ENCODE data around the gene URGCP.

DNA sequence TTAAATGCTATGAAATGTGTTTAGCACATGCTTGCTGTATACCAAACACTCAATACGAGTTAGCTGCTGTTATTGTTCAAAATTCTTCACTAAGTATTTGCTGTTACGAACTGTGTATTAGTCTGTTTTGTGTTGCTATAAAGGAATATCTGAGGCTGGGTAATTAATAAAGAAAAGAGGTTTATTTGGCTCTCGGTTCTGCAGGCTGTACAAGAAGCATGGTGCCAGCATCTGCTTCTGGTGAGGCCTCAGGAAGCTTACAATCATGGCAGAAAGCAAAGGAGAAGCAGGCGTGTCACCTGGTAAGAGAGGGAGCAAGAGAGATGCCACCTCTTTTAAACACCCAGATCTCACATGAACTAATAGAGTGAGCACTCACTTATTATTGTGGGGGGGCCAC lies 21.4 kb upstream of the URGCP start:
- TF ChIP-seq CTCF (conservative IDR thresholded peaks at IDR 0.05; ENCODE audit: low read depth in 2 of 2): no peak
- no peak for TF ChIP-seq REST (IDR thresholded peaks at IDR 0.05; ENCODE audit: unreplicated experiment)
- no peak for TF ChIP-seq EZH2 (IDR thresholded peaks at IDR 0.05; ENCODE audit: low read depth, unreplicated experiment)
- TF ChIP-seq POLR2AphosphoS5 (IDR thresholded peaks at IDR 0.05; ENCODE audit: low read depth): no peak
- no peak for TF ChIP-seq EZH2phosphoT487 (IDR thresholded peaks at IDR 0.05; ENCODE audit: unreplicated experiment)
- TF ChIP-seq NANOG (IDR thresholded peaks at IDR 0.05; ENCODE audit: borderline replicate concordance): no peak

Measured in GM23338 (cell line).